D341Med (cell line): ENCODE measurements around the gene SPON2.

Experiments
- DNase-seq: peaks from one replicate; pipeline ENCODE4 v3.0.0; 2012; ENCODE audit warnings: low spot score

Gene SPON2

DNA sequence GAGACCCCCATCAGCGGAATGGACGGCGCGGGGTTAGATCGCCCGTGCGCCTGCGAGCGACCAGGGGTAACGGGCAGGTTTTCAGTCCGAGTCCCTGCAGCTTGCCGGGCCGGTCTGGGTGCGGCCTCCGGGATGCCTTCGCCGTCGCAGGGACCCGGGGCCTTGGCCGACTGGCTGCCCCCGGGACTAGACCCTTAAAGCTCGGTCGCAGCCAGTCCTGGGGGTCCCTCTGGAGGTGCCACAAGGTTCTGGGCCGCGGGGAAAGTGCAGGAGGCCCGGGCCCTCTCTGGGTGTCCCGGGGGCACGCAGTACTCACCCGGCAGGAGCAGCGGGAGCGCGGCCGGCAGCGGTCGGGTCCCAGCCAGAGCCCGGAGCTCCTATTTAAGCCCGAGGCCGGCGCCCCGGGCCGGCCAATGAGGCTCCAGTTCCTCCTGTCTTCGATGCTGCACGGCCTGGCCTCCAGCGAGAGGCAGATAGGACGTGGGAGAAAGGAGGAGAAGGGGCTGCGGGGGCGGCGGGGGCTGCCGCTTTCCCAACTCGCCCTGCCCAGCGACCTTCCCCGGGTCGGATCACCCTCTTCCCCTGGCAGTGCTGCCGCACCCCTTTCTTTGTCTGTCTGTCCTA lies at the start of gene SPON2:
Gene SPON2, minus strand, starts transcription at position 356 of the 624 bp plus-strand sequence.
- DNase-seq = no peak

- DNase-seq = no peak
Measured at GRCh38 chr4:1221155-1221870, 48.9 kb upstream of the SPON2 start.

DNA sequence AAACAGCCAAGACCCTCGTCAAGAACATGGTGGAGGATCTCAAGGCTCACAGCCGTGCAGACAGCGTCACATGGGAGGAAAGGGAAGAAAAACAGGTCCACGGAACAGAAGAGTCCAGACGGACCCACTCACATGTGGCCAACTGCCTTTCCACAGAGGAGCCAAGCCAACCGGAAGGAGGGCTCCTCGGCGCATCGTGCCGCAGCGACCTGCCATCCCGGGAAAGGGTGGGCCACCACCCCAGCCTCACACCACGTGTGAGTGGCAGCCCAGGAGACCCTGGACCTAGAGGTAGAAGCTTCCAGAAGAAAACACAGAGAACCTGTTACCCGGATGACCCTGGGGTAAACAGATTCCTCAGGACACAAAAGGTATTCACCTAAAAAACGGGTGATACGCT lies 48.2 kb upstream of the SPON2 start:
- no peak for DNase-seq

DNA sequence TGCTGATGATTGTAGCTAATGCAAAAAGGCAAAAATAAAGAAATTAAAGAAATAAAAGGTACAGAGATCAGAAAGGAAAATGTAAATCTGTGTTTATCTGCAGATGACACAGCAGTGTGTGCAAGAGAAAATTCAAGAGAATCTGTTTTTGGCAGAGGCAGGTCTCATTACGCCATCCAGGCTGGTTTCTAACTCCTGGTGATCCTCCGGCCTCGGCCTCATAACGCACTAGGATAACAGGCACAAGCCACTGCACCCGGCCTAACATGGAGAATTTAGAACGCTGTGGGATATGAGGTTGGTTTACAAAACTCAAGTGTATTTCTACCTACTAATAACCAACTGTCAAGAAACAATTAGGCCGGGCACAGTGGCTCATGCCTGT lies 47.2 kb upstream of the SPON2 start:
- no peak for DNase-seq

GRCh38 chr4:1218634-1219565 lies 46.5 kb upstream of the SPON2 start:
- DNase-seq = no peak

GRCh38 chr4:1217366-1217765 lies 45.0 kb upstream of the SPON2 start:
- no peak for DNase-seq

- DNase-seq = no peak
Measured at GRCh38 chr4:1216869-1217294, 44.5 kb upstream of the SPON2 start.

- DNase-seq = no peak
Measured at GRCh38 chr4:1216076-1216614, 43.8 kb upstream of the SPON2 start.

GRCh38 chr4:1215141-1216075 lies 43.0 kb upstream of the SPON2 start:
- DNase-seq = no peak

- DNase-seq = no peak
Measured at GRCh38 chr4:1214101-1215095, 42.0 kb upstream of the SPON2 start.

- no peak for DNase-seq
Measured at GRCh38 chr4:1213336-1213995, 41.1 kb upstream of the SPON2 start.

DNA sequence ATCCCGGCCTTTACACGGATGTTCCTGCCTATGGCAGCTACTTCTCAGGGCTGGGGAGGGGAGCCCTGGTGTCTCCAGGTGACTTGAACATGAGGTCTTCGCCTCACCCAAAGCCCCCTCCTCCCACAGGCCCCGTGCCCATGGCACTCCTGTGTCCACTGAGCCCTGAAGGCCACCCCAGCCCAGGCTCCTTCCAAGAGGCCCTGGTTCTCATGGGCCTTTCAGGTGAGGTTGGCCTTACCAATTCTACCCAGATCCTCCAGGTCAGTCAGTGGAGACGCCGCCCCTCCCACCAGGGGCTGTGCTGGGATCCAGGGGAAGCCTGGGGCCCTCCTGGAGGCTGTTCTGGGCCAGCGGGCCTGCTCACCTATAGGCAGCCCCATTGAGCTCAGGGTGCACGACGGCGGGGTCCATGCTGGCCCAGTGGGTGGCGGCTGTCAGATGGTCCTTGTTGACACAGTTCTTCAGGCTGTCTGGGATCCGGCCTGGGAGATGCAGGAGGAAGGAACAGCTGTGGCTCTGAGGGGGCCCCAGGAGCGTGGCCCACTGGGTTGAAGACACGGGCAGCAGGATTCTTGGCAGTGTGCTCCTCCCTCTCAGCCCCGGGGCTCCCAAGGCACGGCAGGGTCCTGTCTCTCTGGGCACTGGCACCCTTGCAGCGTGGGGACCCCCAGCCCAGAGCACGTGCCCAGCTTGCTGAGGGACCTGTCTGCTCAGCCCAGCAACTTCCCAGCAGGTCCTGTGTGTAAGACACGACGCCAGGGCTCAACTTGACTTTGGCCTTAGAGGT lies 40.4 kb upstream of the SPON2 start:
- no peak for DNase-seq

GRCh38 chr4:1211891-1212545 lies 39.6 kb upstream of the SPON2 start:
- no peak for DNase-seq

GRCh38 chr4:1211371-1211770 lies 39.0 kb upstream of the SPON2 start:
- no peak for DNase-seq

- DNase-seq = no peak
Measured at GRCh38 chr4:1210971-1211370, 38.6 kb upstream of the SPON2 start.

DNA sequence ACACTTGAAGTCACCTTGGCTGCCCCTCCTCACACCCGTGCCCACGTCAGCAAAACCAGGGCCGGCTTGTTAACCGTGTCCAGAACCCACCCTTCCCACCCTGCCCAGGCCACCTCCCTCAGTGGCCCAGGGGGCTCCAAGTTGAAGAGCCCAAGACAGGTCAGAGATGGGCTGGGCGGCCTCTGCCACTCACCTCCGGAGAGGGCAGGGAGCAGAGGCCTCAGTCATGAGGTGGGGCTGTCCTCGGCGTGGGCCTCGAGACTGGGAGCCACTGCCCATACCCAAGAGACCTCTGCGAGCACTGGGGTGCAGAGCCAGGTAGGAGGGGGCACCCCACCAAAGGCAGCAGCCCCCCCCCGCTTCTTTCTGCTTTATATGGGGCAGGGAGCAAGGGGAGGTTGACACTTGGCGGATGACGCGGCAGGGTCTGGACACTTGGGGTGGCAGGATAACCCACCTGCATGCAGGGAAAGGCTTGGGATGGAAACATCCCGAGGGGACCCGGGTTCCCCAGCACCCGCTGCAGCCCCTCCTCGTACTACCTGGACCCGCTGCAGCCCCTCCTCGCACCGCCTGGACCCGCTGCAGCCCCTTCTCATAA lies 38.0 kb upstream of the SPON2 start:
- DNase-seq = no peak

DNA sequence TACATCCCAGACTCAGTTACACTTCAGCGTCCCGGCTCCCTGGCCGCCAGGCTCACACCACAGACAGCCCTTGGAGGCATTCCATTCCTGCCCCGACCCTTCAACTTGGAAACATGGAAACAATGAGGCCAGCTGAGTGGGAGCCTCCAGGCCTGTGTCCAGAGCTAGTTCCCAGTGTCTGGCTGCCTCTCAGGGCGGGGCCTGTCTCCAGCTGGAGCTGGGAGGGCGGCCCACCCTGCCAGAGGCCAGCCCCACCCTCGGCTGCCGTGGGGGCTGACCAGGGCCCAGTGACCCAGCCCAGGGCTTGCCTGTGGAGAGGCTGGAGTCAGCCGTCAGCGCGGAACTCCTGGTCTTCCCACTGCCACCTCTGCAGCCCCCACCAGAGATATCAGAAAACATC lies 37.4 kb upstream of the SPON2 start:
- no peak for DNase-seq
